NCI-H82 treated with DMSO at 0.1 percent for 48 hours (cell line): ENCODE data around the gene JRKL.
"Not testable (repeated sequence)": the region's sequence is repeated elsewhere in the genome, so short reads cannot be mapped to it uniquely, and the experiment has no call there.

Source experiments
- DNase-seq: peaks from one replicate; lab custom pipeline; 2025; ENCODE audit not compliant: unreplicated experiment; lab: John Stamatoyannopoulos, UW

JRKL gene

DNA sequence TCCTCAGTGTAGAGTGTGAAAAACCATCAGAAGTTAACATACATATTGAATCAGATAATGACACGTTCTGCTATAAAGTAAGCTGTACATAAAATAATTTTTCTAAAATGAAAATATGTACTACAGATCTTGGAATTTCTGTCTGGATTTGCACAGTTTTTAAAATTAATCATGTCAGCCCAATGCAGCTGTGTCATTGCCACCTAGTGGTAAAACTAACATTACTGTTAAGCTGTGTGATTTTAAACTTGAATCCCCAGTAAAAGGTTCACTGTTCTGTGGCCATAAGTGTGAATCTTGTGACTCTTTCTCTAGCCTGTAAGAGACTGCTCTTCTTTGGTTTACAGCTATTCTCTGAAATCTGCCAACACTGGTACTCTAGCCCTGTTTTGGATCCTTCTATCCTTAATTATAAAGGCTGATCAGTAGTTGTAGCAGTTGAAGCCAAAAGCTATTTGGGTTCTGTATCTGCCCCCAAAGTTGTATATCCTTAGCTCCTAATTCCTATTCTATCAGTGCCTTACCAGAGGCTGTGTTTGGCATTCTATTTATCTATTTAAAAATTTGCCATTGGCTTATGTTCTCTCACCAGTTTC is 4.0 kb downstream of the JRKL start:
- DNase-seq = no peak

DNA sequence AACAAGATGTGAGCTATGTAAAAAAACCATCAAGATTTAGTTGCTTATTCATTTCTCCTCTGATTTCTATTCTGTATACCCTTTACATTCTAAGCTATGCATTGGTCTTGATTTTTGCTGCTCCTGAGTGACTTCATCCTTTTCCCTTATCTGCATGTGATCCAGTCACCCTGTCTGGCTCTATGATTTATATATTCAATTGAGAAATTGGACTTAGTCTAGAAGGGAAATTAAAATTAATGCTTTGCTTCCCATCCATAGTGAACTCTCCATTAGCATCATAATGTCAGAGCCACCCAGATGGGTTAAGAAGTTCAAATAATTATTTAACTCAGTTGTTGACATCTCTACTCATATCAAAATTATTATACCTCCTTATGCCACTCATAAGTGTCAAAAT is 5.0 kb downstream of the JRKL start:
- no peak for DNase-seq

DNA sequence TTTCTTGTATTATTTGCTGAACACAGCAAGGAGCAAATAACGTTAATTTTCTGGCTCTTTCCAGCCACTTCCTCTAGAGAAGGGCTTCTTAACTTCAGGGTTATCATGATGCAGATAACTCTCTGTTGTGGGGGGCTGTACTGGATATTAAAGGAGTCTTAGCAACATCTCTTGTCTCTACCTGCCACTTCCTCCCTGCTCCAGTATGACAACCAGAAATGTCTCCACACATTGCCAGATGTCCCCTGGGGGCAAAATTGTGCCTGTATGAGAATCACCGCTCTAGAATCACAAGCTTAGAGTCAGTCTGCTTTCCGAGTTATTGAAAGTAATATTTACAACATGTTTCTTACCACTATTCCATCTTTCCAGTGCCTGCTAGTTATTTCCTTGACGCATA is 6.8 kb downstream of the JRKL start:
- DNase-seq = no peak

DNA sequence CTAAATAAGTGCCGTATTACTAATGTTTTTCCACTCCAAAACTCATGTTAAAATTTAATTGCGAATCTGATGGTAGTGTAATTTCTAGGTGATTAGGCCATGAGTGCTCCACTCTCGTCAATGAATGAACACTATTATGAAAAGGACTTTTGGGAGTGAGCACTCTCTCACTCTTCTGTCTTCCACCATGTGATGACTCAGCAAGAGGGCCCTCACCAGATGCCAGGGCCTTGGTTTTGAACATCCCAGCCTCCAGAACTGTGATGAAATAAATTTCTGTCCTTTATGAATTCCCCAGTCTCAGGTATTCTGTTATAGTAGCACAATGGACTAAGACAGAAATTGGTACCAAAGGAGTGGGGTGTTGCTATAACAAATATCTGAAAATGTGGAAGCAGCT is 8.1 kb downstream of the JRKL start:
- no peak for DNase-seq

DNA sequence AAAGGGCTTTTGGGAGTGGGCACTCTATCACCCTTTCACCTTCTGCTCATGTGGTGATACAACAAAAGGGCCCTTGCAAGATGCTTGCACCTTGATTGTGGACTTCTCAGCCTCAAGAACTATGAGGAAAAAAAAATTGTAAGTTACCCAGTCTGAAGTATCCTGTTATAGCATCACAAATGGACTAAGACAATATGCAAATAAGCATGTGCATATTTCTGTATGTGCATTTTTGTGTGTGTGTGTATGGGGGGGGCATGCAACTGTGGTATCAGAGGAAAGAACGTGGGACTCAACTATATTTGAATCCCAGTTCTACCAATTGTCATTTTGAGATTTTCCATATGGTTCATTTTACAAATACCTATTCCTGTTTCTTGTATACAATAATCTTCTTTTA is 10.9 kb downstream of the JRKL start:
- DNase-seq = no peak

DNA sequence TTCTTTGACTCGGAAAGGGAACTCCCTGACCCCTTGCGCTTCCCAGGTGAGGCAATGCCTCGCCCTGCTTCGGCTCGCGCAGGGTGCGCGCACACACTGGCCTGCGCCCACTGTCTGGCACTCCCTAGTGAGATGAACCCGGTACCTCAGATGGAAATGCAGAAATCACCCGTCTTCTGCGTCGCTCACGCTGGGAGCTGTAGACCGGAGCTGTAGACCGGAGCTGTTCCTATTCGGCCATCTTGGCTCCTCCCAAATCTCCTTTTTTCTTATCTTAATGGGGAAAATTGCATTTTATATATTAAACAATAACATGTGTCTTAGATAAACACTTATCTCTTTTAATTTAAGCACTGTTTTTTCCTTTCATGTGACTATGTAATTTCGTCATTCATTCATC is 21.6 kb downstream of the JRKL start:
- not testable (repeated sequence) for DNase-seq

DNA sequence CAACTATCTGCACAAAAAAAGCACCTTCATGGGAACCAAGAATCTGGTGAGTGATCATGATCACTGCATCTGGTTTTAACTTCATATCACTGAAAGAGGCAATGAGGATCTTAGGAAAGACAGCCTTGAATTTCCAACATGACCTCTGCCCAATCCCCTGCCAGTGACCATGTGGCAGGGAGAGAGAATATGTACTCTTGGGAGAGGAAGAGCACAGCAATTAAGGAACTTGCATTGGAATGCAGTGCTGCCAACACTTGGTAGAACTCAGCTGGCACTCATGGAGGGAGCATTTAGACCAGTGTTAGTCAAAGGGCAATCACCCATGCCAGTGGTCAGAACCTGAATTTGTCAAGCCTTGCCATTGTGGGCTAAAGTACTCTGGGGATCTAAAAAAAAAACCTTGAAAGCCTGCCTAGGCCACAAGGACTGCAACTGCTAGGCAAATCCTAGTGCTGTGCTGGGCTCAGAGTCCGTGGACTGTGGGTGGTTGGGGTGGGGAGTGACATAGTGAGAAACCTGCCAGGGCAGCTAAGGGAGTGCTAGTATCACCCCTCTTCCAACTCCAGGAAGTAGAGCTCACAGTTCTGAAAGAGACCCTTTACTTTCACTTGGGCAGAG is 23.1 kb downstream of the JRKL start:
- DNase-seq = no peak

DNA sequence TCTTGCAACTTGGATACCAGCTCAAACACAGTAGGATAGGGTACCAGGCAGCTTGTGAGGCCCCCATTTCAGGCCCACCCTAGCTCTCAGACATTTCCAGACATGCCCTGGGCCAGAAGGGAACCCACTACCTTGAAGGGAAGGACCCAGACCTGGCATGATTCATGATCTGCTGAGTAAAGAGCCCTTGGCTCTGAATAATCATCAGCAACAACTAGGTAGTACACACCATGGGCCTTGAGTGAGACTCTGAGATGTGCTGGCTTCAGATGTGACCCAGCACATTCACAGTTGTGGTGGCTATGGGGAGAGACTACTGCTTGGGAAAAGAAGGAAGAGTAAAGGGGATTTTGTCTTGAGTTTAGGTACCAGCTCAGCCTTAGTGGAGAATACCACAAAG is 23.6 kb downstream of the JRKL start:
- DNase-seq = no peak

DNA sequence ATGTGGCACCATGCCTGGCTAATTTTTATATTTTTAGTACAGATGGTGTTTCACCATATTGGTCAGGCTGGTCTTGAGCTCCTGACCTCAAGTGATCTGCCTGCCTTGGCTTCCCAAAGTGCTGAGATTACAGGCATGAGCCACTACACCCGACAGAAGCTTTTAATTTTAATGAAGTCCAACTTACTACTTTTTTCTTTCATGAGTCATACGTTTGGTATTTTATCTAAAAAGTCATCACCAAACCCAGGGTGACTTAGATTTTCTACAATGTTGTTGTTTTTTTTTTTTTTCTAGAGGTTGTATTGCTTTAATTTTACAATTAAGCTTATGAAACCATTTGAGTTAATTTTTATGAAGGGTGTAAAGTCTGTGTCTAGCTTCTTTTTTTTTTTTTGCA is 34.9 kb downstream of the JRKL start:
- no peak for DNase-seq

DNA sequence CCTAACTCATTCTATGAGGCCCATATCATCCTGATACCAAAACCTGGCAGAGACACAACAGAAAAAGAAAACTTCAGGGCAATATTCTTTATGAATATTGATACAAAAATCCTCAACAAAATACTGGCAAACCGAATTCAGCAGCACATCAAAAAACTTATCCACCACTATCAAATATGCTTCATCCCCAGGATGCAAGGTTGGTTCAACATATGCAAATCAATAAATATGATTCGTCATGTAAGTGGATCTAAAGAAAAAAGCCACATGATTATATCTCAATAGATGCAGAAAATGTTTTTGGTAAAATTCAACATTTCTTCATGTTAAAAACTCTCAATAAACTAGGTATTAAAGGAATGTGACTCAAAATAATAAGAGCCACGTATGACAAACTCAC is 40.9 kb downstream of the JRKL start:
- no peak for DNase-seq

DNA sequence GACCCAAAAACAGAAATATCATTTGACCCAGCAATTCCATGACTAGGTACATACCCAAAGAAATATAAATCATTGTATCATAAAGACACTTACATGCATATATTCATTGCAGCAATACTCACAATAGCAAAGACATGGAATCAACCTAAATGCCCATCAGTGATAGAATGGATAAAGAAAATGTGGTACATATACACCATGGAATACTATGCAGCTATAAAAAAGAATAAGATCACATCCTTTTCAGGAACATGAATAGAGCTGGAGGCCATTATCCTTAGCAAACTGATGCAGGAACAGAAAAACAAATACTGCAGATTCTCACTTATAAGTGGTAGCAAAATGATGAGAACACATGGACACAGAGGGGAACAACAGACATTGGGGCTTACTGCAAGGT is 42.8 kb downstream of the JRKL start:
- not testable (repeated sequence) for DNase-seq
